M059J (cell line): ENCODE measurements around the gene SLC22A23. TPM values are rescaled to one million over a fixed set of nuclear protein-coding genes. Genes with fewer than 3 reads are reported as not detected.
"Not testable (repeated sequence)": the region's sequence is repeated elsewhere in the genome, so short reads cannot be mapped to it uniquely, and the experiment has no call there.

Experiments used
- DNase-seq: peaks from one replicate; pipeline ENCODE4 v3.0.0-alpha.2; 2012; ENCODE audit warnings: low read depth
- total RNA-seq: library from RNA; depleted of rRNA; stranded (reverse); fragments of >200 nt; shearing (Covaris generic); gene quantifications from 2 replicates; pipeline ENCODE4 v1.2.3, GENCODE V29; 2014

Gene SLC22A23
- total RNA-seq, 1 experiment from 2014 or later, result 0.64 TPM

- no peak for DNase-seq
These were observed 71.1 kb downstream of the SLC22A23 start for GRCh38 chr6:3385660-3386151.

- not testable (repeated sequence) for DNase-seq
These were observed 71.7 kb downstream of the SLC22A23 start for GRCh38 chr6:3385181-3385580.

GRCh38 chr6:3384241-3385143 lies 72.4 kb downstream of the SLC22A23 start:
- no peak for DNase-seq

GRCh38 chr6:3383525-3383924 lies 73.3 kb downstream of the SLC22A23 start:
- peak; percentile 85 for DNase-seq

GRCh38 chr6:3382326-3383279 lies 74.2 kb downstream of the SLC22A23 start:
- peak; percentile 88 for DNase-seq

GRCh38 chr6:3381233-3381921 lies 75.5 kb downstream of the SLC22A23 start:
- no peak for DNase-seq

- DNase-seq, result no peak
These were observed 76.3 kb downstream of the SLC22A23 start for GRCh38 chr6:3380344-3381232.

- DNase-seq, result no peak
These were observed 77.3 kb downstream of the SLC22A23 start for GRCh38 chr6:3379482-3380060.

- not testable (repeated sequence) for DNase-seq
These were observed 78.0 kb downstream of the SLC22A23 start for GRCh38 chr6:3378808-3379207.

- DNase-seq, result not testable (repeated sequence)
These were observed 78.5 kb downstream of the SLC22A23 start for GRCh38 chr6:3378398-3378782.

- no peak for DNase-seq
These were observed 79.1 kb downstream of the SLC22A23 start for GRCh38 chr6:3377536-3378397.

- DNase-seq, result no peak
These were observed 79.8 kb downstream of the SLC22A23 start for GRCh38 chr6:3376893-3377535.

- DNase-seq, result no peak
These were observed 80.8 kb downstream of the SLC22A23 start for GRCh38 chr6:3376064-3376463.

GRCh38 chr6:3373597-3374203 lies 83.2 kb downstream of the SLC22A23 start:
- DNase-seq, result no peak

GRCh38 chr6:3372912-3373554 lies 83.8 kb downstream of the SLC22A23 start:
- no peak for DNase-seq

- DNase-seq, result no peak
These were observed 84.5 kb downstream of the SLC22A23 start for GRCh38 chr6:3372184-3372846.
